Type B pancreatic cell (in vitro differentiated cells): ENCODE data around the gene PRTG. TPM values are rescaled to one million over a fixed set of nuclear protein-coding genes. Genes with fewer than 3 reads are reported as not detected.
"Not testable (repeated sequence)": the region's sequence is repeated elsewhere in the genome, so short reads cannot be mapped to it uniquely, and the experiment has no call there.

Experiments
- DNase-seq: peaks from one replicate; pipeline ENCODE4 v3.0.0; 2021; ENCODE audit warnings: mixed read lengths; ENCODE audit not compliant: unreplicated experiment; ENCODE audit errors: extremely low spot score
- H3K27ac Mint-ChIP-seq: 2 replicates; pipeline ENCODE4 v1.8.0; 2021; ENCODE audit warnings: mild to moderate bottlenecking, mixed read lengths
- H3K27me3 Mint-ChIP-seq: 2 replicates; pipeline ENCODE4 v1.8.0; 2021; ENCODE audit warnings: mixed read lengths
- H3K36me3 Mint-ChIP-seq: 2 replicates; pipeline ENCODE4 v1.8.0; 2021; ENCODE audit warnings: mixed read lengths
- H3K4me1 Mint-ChIP-seq: one replicate; pipeline ENCODE4 v1.8.0; 2021; ENCODE audit warnings: mixed read lengths; ENCODE audit not compliant: unreplicated experiment
- H3K4me3 Mint-ChIP-seq: 2 replicates; pipeline ENCODE4 v1.8.0; 2021; ENCODE audit warnings: mild to moderate bottlenecking, mixed read lengths
- H3K9me3 Mint-ChIP-seq: 2 replicates; pipeline ENCODE4 v1.8.0; 2021; ENCODE audit warnings: mixed read lengths
- CTCF ChIP-seq: fragments of 200-600 bp; sonication (generic); conservative IDR thresholded peaks from 2 replicates; pipeline ENCODE4 v1.5.0; 2021; ENCODE audit warnings: antibody characterized with exemption, mild to moderate bottlenecking
- total RNA-seq: library from RNA; stranded (reverse); gene quantifications from 2 replicates; pipeline ENCODE4 v1.2.1, GENCODE V29; 2021; ENCODE audit warnings: low replicate concordance

PRTG gene
- total RNA-seq, 1 donor from 2014 or later = 51.7 TPM

DNA sequence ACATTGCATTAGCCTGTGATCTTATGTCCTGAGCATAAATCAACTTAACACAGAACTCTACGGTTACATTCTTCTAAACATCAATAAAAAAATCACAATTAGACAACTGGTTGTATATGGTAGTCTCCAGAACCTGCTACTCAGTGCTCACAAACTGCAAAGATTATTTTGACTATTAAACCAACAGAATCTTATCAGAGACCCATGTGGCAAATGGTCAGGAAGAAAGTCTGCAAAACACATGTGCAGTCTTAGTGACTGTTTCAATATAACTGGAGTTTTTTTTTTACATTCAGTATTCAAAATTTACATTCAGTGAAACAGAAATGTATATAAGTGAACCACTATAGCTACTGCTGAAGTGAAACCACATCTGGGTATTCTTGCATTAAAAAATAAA is 127.5 kb downstream of the PRTG start:
- no peak overlapping the region for H3K27ac Mint-ChIP-seq
- no peak overlapping the region for H3K4me3 Mint-ChIP-seq
- DNase-seq = no peak
- no peaks in the 10 kb centered on the region for H3K27me3 Mint-ChIP-seq
- H3K4me1 Mint-ChIP-seq = peaks cover 9% of the 10 kb centered on the region
- H3K36me3 Mint-ChIP-seq = peaks cover 12% of the 10 kb centered on the region
- TF ChIP-seq CTCF = no peak
- H3K9me3 Mint-ChIP-seq = no peaks in the 10 kb centered on the region

DNA sequence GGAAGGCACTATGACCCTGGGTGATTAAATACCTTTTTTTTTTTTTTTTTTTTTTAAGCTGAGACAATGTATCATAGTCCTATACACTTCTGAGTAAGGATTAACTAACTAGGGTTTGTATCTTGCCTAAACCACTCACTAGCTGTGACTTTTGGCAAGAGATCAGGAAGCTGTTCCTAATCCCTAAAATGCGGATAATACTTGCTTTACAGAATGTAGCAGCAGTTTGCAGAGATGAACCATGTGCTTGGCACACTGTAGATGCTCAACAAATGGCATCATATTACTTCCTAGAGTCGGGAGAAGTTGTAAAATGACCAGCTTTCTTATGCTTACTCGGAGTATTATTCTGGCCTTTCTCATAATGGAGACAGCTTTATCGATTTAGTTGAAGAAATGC is 129.2 kb downstream of the PRTG start:
- H3K9me3 Mint-ChIP-seq = no peaks in the 10 kb centered on the region
- H3K27me3 Mint-ChIP-seq = no peaks in the 10 kb centered on the region
- H3K4me1 Mint-ChIP-seq = peaks cover 9% of the 10 kb centered on the region
- no peak overlapping the region for H3K4me3 Mint-ChIP-seq
- TF ChIP-seq CTCF = no peak
- DNase-seq = no peak
- H3K36me3 Mint-ChIP-seq = peaks cover 13% of the 10 kb centered on the region
- no peak overlapping the region for H3K27ac Mint-ChIP-seq

GRCh38 chr15:55606214-55606613 is 136.7 kb downstream of the PRTG start:
- H3K4me1 Mint-ChIP-seq = no peaks in the 10 kb centered on the region
- no peaks in the 10 kb centered on the region for H3K27me3 Mint-ChIP-seq
- peaks cover 7% of the 10 kb centered on the region for H3K36me3 Mint-ChIP-seq
- TF ChIP-seq CTCF = no peak
- H3K27ac Mint-ChIP-seq = no peak overlapping the region
- no peaks in the 10 kb centered on the region for H3K9me3 Mint-ChIP-seq
- H3K4me3 Mint-ChIP-seq = no peak overlapping the region
- no peak for DNase-seq

- H3K27me3 Mint-ChIP-seq = no peaks in the 10 kb centered on the region
Measured at GRCh38 chr15:55601374-55601773, 141.6 kb downstream of the PRTG start.

DNA sequence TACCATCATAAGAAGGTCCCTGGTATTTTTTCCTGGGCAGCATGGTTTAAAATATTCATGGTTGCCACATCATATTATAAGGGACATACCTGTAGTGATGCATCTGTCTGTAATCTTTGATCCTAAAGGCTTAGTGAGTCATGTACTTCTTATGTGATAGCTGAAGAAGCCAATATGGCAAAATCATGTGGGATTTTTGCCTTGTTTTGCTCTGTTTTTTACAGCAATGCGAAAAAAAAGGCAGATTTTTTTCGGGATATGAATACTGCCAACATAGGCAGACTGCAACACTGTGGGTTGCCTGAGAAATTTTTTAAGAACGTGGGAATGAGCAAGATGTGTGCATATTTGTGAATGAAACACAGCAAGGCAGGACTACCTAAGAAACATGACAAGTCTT is 143.5 kb downstream of the PRTG start:
- Mint-ChIP-seq H3K27me3 (no peaks in the 10 kb centered on the region), H3K9me3 (no peaks in the 10 kb centered on the region), H3K4me3 (no peak overlapping the region), H3K36me3 (no peaks in the 10 kb centered on the region), H3K27ac (no peak overlapping the region), H3K4me1 (no peaks in the 10 kb centered on the region)
- DNase-seq = no peak
- TF ChIP-seq CTCF = no peak

More at GRCh38 chr15:55601374-55601773, 141.6 kb downstream of the PRTG start:
- H3K27ac Mint-ChIP-seq = no peak overlapping the region
- H3K9me3 Mint-ChIP-seq = no peaks in the 10 kb centered on the region
- H3K4me3 Mint-ChIP-seq = no peak overlapping the region
- no peak for TF ChIP-seq CTCF
- no peaks in the 10 kb centered on the region for H3K4me1 Mint-ChIP-seq
- H3K36me3 Mint-ChIP-seq = no peaks in the 10 kb centered on the region
- no peak for DNase-seq

GRCh38 chr15:55593019-55593418 is 149.9 kb downstream of the PRTG start:
- not testable (repeated sequence) for H3K36me3 Mint-ChIP-seq

More at GRCh38 chr15:55593019-55593418, 149.9 kb downstream of the PRTG start:
- not testable (repeated sequence) for H3K27me3 Mint-ChIP-seq, H3K4me1 Mint-ChIP-seq, H3K4me3 Mint-ChIP-seq, H3K9me3 Mint-ChIP-seq, H3K27ac Mint-ChIP-seq, DNase-seq
